HG03280 (cell line): ENCODE measurements around the gene PIAS1.

ENCODE experiments used
- ATAC-seq: cut with Tn5 transposase; IDR thresholded peaks from one replicate; pipeline ENCODE4 v1.9.1; 2021; ENCODE audit warnings: mild to moderate bottlenecking, moderate library complexity; ENCODE audit not compliant: unreplicated experiment

The PIAS1 gene

GRCh38 chr15:68062214-68062613, 8.1 kb downstream of the PIAS1 start:
- ATAC-seq: no peak

- ATAC-seq: no peak
Measured at GRCh38 chr15:68062946-68063465, 8.9 kb downstream of the PIAS1 start.

DNA sequence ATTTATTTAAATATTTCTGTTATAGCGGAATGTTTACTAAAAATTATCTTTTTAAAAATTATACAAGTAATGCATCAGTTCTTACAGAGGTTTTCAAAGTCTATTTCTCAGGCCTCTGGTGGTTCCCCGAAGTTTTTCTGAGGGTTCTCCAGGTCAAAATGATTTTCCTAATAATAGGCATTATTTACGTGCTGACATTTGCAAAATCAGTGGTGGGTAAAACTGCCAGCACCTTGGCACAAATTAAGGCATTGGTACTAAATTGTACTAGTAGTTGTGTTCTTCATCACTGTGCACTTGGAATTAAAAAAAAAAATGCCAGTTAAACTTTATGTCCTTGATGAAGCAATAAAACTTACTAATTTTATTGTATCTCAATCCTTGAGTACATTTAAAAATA, 9.5 kb downstream of the PIAS1 start:
- ATAC-seq: no peak

DNA sequence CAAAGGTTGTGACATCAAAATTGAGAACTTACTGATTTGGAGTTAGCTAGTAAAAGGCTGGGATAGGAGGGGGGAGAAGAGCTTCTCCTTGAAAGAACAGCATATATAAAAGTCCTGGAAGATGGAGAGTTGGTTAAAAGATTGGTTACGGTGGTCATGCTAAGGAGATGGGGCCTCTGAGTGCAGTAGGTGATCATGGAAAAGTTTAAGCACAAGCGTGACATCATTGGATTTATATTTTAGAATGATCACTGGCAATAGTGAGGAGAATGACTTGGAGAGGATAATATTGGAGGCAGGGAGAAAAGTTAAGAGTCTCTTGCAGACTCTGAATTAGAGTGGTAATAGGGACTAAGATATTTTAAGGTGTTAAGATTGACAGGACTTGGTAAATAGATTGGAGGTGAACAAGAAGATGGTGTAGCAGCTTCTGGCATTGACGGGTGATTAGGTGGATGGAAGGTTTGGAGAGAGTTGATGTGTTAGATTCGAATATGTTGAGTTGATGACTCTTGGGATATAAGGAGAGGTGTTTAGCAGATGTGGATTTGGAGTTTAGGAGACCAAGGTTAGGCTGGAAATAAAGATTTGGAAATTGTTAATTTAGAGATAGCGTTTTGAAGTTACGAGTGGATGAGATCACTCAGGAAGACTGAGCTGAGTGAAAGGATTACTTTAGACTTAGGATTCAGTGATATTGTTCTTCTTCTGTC, 19.6 kb downstream of the PIAS1 start:
- no peak for ATAC-seq

GRCh38 chr15:68075764-68076385, 21.8 kb downstream of the PIAS1 start:
- ATAC-seq: no peak

DNA sequence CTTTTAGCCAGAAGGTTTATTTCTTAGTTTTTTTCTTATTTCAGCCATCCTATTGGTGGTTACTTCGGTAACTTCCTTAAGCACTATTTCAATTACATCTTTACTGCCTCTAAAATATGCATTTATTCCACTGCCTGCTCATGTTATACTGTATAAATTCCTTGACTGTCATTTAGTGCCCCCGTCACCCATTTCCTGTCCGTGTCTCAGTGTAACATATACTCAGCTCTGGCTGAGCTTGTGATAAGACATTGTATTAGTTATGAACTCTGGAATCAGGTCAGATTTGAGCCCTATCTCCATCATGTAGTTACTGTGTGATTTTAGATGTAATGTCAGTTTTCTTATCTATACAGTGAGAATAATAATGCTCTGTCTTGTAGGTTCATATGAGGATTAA, 24.2 kb downstream of the PIAS1 start:
- no peak for ATAC-seq

- no peak for ATAC-seq
Measured at GRCh38 chr15:68080334-68080733, 26.2 kb downstream of the PIAS1 start.

DNA sequence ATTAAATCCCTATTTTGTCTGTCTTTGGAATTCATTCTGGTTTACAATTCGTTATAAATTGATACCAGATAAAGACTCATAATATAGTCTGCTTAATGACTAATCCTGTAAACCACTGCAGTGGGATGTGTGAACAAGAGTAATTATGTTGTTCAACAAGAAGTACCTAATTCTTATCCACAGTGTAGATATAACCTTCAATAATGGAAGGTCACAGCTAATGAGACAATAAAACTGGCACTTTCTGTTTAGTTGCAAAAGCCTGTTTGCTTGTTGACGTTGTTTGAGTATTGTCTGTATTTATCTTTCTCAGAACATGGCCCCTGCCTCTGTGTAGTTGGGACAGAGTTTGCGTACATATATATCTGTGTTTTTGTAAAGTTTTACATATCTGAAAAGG, 26.7 kb downstream of the PIAS1 start:
- ATAC-seq: no peak

DNA sequence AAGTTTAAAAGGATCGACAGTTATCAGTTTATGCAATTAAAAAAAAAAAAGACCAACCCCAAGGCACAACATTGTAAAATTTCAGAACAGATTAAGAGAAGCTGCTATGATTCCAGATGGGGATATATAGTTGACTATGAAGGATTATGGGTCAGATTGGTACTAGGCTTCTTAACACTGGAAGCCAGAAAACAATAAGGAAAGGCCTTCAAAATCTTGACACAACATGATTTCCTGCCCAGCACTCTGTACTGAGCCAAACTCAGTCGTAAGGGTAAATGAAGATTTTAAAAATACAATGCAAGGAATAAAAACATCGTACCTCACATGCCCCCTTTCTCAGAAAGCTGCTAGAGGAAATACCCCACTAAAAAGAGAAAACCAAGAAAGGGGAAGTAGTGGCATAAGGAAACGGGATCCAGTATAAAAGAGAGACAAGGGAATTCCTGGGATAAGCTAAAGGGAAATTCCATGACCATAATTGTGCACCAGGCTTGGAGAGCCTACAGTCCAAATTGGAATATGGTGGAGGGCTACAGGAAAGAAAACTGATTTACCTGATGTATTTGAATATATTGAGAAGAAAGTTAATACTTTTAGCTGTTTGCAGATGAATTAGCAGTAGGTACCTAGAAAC, 27.9 kb downstream of the PIAS1 start:
- ATAC-seq: no peak

DNA sequence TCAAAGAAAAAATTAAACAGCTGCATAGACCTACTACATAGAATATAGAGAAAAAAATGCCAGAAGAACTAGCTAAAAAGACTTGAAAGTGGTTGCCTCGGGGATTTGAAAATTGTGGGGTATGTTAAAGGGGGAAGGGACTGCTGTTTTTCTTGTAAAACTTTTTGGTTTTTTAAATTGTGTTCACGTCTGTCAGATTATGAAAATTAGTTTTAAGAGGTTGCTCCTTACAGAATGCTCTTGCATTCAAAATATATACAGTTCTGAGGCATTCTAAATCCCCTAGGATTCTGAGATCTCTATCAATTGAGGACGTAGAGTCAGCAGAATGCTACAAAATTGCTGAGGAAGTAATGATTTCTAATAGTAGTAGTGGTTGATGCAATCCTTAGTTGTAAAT, 28.6 kb downstream of the PIAS1 start:
- ATAC-seq: no peak

GRCh38 chr15:68083463-68083862, 29.3 kb downstream of the PIAS1 start:
- ATAC-seq: no peak

DNA sequence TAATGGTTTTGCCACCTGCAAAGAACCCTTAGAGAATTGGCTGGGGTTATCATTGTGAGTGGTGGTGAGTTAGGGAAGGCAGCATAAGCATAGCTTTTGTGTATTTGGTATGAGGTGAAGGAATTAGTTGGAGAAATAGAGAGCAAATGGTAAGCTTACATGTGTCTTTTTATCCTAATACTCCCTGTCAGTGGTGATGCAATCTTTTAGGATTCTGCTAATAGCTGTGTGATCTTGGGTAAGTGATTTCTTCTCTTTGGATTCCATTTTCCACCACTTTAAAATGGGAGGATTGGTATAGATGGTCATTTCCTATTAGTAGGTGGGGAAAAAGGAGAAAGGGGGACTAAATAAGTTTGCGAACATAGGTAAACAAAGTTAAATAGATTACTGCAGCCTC, 30.9 kb downstream of the PIAS1 start:
- no peak for ATAC-seq

GRCh38 chr15:68091743-68092142, 37.6 kb downstream of the PIAS1 start:
- no peak for ATAC-seq

DNA sequence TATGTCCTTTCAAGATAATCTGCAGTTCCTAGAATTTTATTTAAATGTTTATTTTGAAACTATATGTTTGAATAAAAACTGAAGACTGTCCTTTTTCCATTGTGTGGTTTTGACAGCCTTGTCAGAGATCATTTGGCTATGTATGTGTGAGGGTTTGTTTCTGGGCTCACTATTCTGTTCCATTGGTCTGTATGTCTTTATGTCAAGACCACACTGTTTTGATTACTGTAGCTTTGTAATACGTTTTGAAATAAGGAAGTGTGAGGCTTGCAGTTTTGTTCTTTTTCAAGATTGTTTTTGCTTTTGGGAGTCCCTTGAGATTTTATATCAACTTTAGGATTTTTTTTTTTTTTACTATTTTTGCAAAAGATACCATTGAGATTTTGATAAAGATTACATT, 42.0 kb downstream of the PIAS1 start:
- no peak for ATAC-seq

GRCh38 chr15:68097029-68097428, 42.9 kb downstream of the PIAS1 start:
- no peak for ATAC-seq

GRCh38 chr15:68098465-68098864, 44.4 kb downstream of the PIAS1 start:
- ATAC-seq: no peak

GRCh38 chr15:68100194-68100593, 46.1 kb downstream of the PIAS1 start:
- ATAC-seq: no peak

DNA sequence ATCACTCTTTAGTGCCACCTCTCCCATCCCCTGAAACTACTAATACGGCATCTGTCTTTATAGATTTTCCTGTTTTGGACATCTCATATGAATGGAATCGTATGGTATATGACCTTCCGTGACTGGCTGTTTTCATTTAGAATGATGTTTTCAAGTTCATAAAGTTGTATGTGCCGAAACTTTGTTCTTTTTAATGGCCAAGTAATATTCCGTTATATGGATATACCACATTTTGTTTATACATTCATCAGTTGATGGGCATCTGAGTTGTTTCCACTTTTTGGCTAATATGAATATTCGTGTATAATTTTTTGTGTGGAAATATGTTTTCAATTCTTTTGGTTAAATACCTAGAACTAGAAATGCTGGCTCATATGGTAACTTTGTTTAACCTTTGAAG, 49.5 kb downstream of the PIAS1 start:
- no peak for ATAC-seq

DNA sequence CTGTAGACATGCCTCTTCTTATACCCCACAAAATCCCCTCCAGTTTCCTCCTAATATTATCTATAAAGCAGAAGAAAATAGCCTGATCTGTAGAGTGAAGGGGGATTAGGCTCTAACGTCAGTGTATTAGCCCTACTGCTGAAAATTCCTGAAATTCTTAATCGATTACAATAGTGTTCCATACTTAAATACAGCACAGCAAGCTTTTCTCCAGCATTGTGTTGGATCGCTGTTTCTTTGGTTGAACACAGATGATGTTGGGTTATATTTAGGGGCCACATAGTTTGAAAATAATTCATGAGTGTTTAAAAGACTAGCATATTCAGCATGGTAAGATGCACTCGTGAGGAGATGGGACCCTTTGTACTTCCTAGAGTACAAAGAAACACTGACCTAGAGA, 52.5 kb downstream of the PIAS1 start:
- ATAC-seq: no peak

GRCh38 chr15:68107142-68107541, 53.0 kb downstream of the PIAS1 start:
- no peak for ATAC-seq

DNA sequence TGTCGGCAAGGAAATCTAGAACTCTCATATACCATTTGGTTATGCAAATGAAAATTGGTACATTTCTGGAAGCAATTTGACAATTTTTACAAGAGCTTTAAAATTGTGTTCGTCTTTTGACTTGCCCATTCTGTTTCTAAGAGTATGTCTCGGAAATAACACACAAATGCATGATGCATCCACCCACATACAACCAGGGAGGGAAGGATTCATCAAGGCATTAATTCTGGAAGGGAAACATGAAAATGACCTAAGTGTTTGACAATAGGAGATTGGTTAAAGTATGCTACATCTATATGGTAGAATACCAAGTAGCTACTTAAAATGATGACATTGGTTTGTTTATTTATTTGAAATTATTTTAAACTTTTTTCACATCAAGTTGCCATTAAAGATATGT, 58.6 kb downstream of the PIAS1 start:
- no peak for ATAC-seq

- no peak for ATAC-seq
Measured at GRCh38 chr15:68113273-68113672, 59.2 kb downstream of the PIAS1 start.
